ENCODE results near the gene MED28.

GRCh38 chr4:17657849-17658248 lies 43.4 kb downstream of the MED28 start:
- TF ChIP-seq TAF1 (IDR thresholded peaks at IDR 0.05; ENCODE audit: borderline replicate concordance, low read depth, low read length) (no peak), POLR2A (IDR thresholded peaks at IDR 0.05; ENCODE audit: low read depth, low read length) (no peak)
